GM19023 (cell line): Measurements from ENCODE around the gene TMOD1.

Experiments used
- ATAC-seq: cut with Tn5 transposase; IDR thresholded peaks from one replicate; pipeline ENCODE4 v1.9.1; 2021; ENCODE audit warnings: mild to moderate bottlenecking, moderate library complexity; ENCODE audit not compliant: unreplicated experiment

TMOD1 gene

GRCh38 chr9:97630591-97630990 lies 129.1 kb downstream of the TMOD1 start:
- no peak for ATAC-seq

- ATAC-seq: peak; percentile 2
Measured at GRCh38 chr9:97632248-97632984, 130.9 kb downstream of the TMOD1 start.

- ATAC-seq: peak; percentile 88
Measured at GRCh38 chr9:97632985-97633858, 131.8 kb downstream of the TMOD1 start, which contains the start of the genes NCBP1 and TSTD2. TSS of gene NCBP1 (plus strand) at chr9:97633821. CDS start at chr9:97633882, 61 bp downstream. TSS of gene TSTD2 (minus strand) at chr9:97633368. CDS start at chr9:97627562, 5,806 bp downstream.

- ATAC-seq: no peak
Measured at GRCh38 chr9:97633859-97634490, 132.5 kb downstream of the TMOD1 start.

- no peak for ATAC-seq
Measured at GRCh38 chr9:97635026-97635425, 133.6 kb downstream of the TMOD1 start.

GRCh38 chr9:97636903-97637302 lies 135.4 kb downstream of the TMOD1 start:
- ATAC-seq: no peak

- ATAC-seq: no peak
Measured at GRCh38 chr9:97638666-97639065, 137.2 kb downstream of the TMOD1 start.

- ATAC-seq: no peak
Measured at GRCh38 chr9:97640325-97640724, 138.9 kb downstream of the TMOD1 start.

- ATAC-seq: no peak
Measured at GRCh38 chr9:97645720-97646119, 144.3 kb downstream of the TMOD1 start.

GRCh38 chr9:97647996-97648395 lies 146.5 kb downstream of the TMOD1 start:
- no peak for ATAC-seq
